Measurements from ENCODE around the gene MNAT1.
"Not testable (repeated sequence)": the region's sequence is repeated elsewhere in the genome, so short reads cannot be mapped to it uniquely, and the experiment has no call there.

MNAT1 gene

GRCh38 chr14:60777856-60778578 lies 43.5 kb downstream of the MNAT1 start:
- no peaks in the 10 kb centered on the region for H3K36me3 ChIP-seq (ENCODE audit: control insufficient read depth, insufficient read depth, low read length)
- no peak for DNase-seq (ENCODE audit: extremely low read depth, insufficient read length)
- TF ChIP-seq CTCF (IDR thresholded peaks at IDR 0.05; ENCODE audit: insufficient read depth, low read length, poor library complexity, severe bottlenecking), result no peak
- H3K4me3 ChIP-seq (replicated peaks; ENCODE audit: low read depth, low read length), result no peak overlapping the region
- no peaks in the 10 kb centered on the region for H3K27me3 ChIP-seq (replicated peaks; ENCODE audit: control insufficient read depth, insufficient read depth, low read length)

GRCh38 chr14:60779745-60780514 lies 45.4 kb downstream of the MNAT1 start:
- H3K36me3 ChIP-seq (ENCODE audit: control insufficient read depth, insufficient read depth, low read length); H3K27me3 ChIP-seq (replicated peaks; ENCODE audit: control insufficient read depth, insufficient read depth, low read length); H3K4me3 ChIP-seq (replicated peaks; ENCODE audit: low read depth, low read length); DNase-seq (ENCODE audit: extremely low read depth, insufficient read length): not testable (repeated sequence)

GRCh38 chr14:60780558-60780957 lies 46.0 kb downstream of the MNAT1 start:
- H3K27me3 ChIP-seq (replicated peaks; ENCODE audit: control insufficient read depth, insufficient read depth, low read length); H3K4me3 ChIP-seq (replicated peaks; ENCODE audit: low read depth, low read length); H3K36me3 ChIP-seq (ENCODE audit: control insufficient read depth, insufficient read depth, low read length); DNase-seq (ENCODE audit: extremely low read depth, insufficient read length): not testable (repeated sequence)

GRCh38 chr14:60786905-60787304 lies 52.3 kb downstream of the MNAT1 start:
- TF ChIP-seq CTCF (IDR thresholded peaks at IDR 0.05; ENCODE audit: insufficient read depth, low read length, poor library complexity, severe bottlenecking), result no peak
- no peak for DNase-seq (ENCODE audit: extremely low read depth, insufficient read length)
- Histone ChIP-seq H3K4me3 (replicated peaks; ENCODE audit: low read depth, low read length) (no peak overlapping the region), H3K27me3 (replicated peaks; ENCODE audit: control insufficient read depth, insufficient read depth, low read length) (no peaks in the 10 kb centered on the region), H3K36me3 (ENCODE audit: control insufficient read depth, insufficient read depth, low read length) (no peaks in the 10 kb centered on the region; the same call in 1 of the 2 replicates)

GRCh38 chr14:60789656-60790055 lies 55.1 kb downstream of the MNAT1 start:
- Histone ChIP-seq H3K36me3 (ENCODE audit: control insufficient read depth, insufficient read depth, low read length) (no peaks in the 10 kb centered on the region; the same call in 1 of the 2 replicates), H3K27me3 (replicated peaks; ENCODE audit: control insufficient read depth, insufficient read depth, low read length) (no peaks in the 10 kb centered on the region), H3K4me3 (replicated peaks; ENCODE audit: low read depth, low read length) (no peak overlapping the region)
- DNase-seq (ENCODE audit: extremely low read depth, insufficient read length), result no peak
- TF ChIP-seq CTCF (IDR thresholded peaks at IDR 0.05; ENCODE audit: insufficient read depth, low read length, poor library complexity, severe bottlenecking), result no peak

- Histone ChIP-seq H3K4me3 (replicated peaks; ENCODE audit: low read depth, low read length) (no peak overlapping the region), H3K27me3 (replicated peaks; ENCODE audit: control insufficient read depth, insufficient read depth, low read length) (no peaks in the 10 kb centered on the region), H3K36me3 (ENCODE audit: control insufficient read depth, insufficient read depth, low read length) (no peaks in the 10 kb centered on the region; the same call in 1 of the 2 replicates)
- TF ChIP-seq CTCF (IDR thresholded peaks at IDR 0.05; ENCODE audit: insufficient read depth, low read length, poor library complexity, severe bottlenecking), result no peak
- no peak for DNase-seq (ENCODE audit: extremely low read depth, insufficient read length)
Observed at GRCh38 chr14:60790850-60791249, 56.3 kb downstream of the MNAT1 start.
